HCT116 (cell line): ENCODE data around the gene GATAD2B. TPM values are rescaled to one million over a fixed set of nuclear protein-coding genes. Genes with fewer than 3 reads are reported as not detected.
A peak's percentile ranks its signal among the peaks of the same experiment; 100 is the strongest.

ENCODE experiments used
- ATAC-seq: fragments of 200-7000 bp; cut with Tn5 transposase; 2 replicates; pipeline ENCODE4 v1.9.1; 2020; ENCODE audit warnings: mild to moderate bottlenecking, moderate library complexity
- BruUV-seq: library from RNA; stranded (reverse); fragments of 400-500 nt; replicated peaks from 2 replicates; lab custom pipeline; 2021; lab: Mats Ljungman, UMichigan
- CTCF ChIA-PET: fragments of 300-600 bp; sonication (Branson Sonifier 250); formaldehyde crosslinking; loops from one replicate; lab custom pipeline; 2021; ENCODE audit warnings: antibody characterized with exemption; lab: Charles Lee
- POLR2A ChIA-PET: fragments of 300-600, 350-600 bp; sonication (Branson Sonifier 250); formaldehyde crosslinking; loops from one replicate; lab custom pipeline; 2021; ENCODE audit warnings: antibody characterized with exemption; lab: Charles Lee
- RAD21 ChIA-PET, 2 experiments: fragments of 300-600 bp; sonication (Branson Sonifier 250); formaldehyde crosslinking; loops; one replicate each; lab custom pipeline; 2023; ENCODE audit warnings: low total read pairs in 2 of 2; ENCODE audit not compliant: uncharacterized antibody in 2 of 2, unreplicated experiment in 2 of 2, low non-redundant PET in 1 of 2; lab: Charles Lee
- DNase-seq: peaks from one replicate; pipeline ENCODE4 v3.0.0-alpha.2; 2010; ENCODE audit warnings: low read depth, low spot score
- H2AFZ ChIP-seq: fragments of 200-600 bp; shearing (Covaris generic), sonication (generic); 2 replicates; pipeline ENCODE4 v1.6.1; 2017; ENCODE audit warnings: low read depth, mixed run types, mixed read lengths, antibody characterized with exemption, low read length; ENCODE audit not compliant: poor library complexity, severe bottlenecking
- H3K27ac ChIP-seq: 2 replicates; pipeline ENCODE4 v1.5.1; 2012; ENCODE audit warnings: low read depth, low read length
- H3K27me3 ChIP-seq: fragments of 200-600 bp; sonication (generic); 2 replicates; pipeline ENCODE4 v1.6.1; 2016; ENCODE audit warnings: mixed run types, low read length, mixed read lengths; ENCODE audit not compliant: insufficient read depth
- H3K36me3 ChIP-seq, 2 experiments: fragments of 200-500 bp in 1 of 2; fragments of 200-600 bp in 1 of 2; sonication (Bioruptor generic) in 1 of 2; sonication (generic) in 1 of 2; 2 replicates each; pipeline versions ENCODE4 v1.5.1 to v1.6.1; 2014 to 2016; ENCODE audit warnings: low read length in 2 of 2, inconsistent platforms in 1 of 2, mixed read lengths in 1 of 2, mixed run types in 1 of 2; ENCODE audit not compliant: insufficient read depth in 2 of 2, control insufficient read depth in 1 of 2
- H3K4me1 ChIP-seq, 2 experiments: fragments of 200-600 bp in 1 of 2; sonication (generic) in 1 of 2; 2 replicates each; pipeline versions ENCODE4 v1.5.1 to v1.6.1; 2012 to 2017; ENCODE audit warnings: low read length in 2 of 2, inconsistent platforms in 1 of 2, mild to moderate bottlenecking in 1 of 2, mixed read lengths in 1 of 2, mixed run types in 1 of 2, moderate library complexity in 1 of 2; ENCODE audit not compliant: insufficient read depth in 2 of 2, control insufficient read depth in 1 of 2
- H3K4me2 ChIP-seq: fragments of 200-600 bp; sonication (generic); 2 replicates; pipeline ENCODE4 v1.6.1; 2017; ENCODE audit warnings: mixed run types, low read length, mixed read lengths
- H3K4me3 ChIP-seq, 2 experiments: fragments of 200-600 bp in 1 of 2; sonication (generic) in 1 of 2; replicated peaks in 1 of 2; 2 replicates each; pipeline ENCODE4 v1.5.1; 2011 to 2016; ENCODE audit warnings: low read length in 2 of 2, control low read depth in 1 of 2, low read depth in 1 of 2, mild to moderate bottlenecking in 1 of 2, mixed read lengths in 1 of 2, mixed run types in 1 of 2
- H3K79me2 ChIP-seq: fragments of 200-600 bp; sonication (generic); 2 replicates; pipeline ENCODE4 v1.6.1; 2017; ENCODE audit warnings: mild to moderate bottlenecking, mixed run types, low read length, moderate library complexity, mixed read lengths; ENCODE audit not compliant: insufficient read depth
- H3K9ac ChIP-seq: fragments of 200-600 bp; sonication (generic); 2 replicates; pipeline ENCODE4 v1.6.1; 2016; ENCODE audit warnings: low read length, mixed read lengths
- H3K9me2 ChIP-seq: fragments of 200-600 bp; sonication (generic), shearing (Covaris generic); 2 replicates; pipeline ENCODE4 v1.6.1; 2017; ENCODE audit warnings: mixed run types, mild to moderate bottlenecking, moderate library complexity; ENCODE audit not compliant: insufficient read depth
- H3K9me3 ChIP-seq, 2 experiments: fragments of 200-500 bp in 1 of 2; fragments of 200-600 bp in 1 of 2; sonication (Bioruptor generic) in 1 of 2; sonication (generic) in 1 of 2; 2 replicates each; pipeline ENCODE4 v1.6.1; 2014 to 2017; ENCODE audit warnings: low read length in 2 of 2, mixed read lengths in 2 of 2, inconsistent platforms in 1 of 2, low read depth in 1 of 2, mild to moderate bottlenecking in 1 of 2, mixed run types in 1 of 2, moderate library complexity in 1 of 2; ENCODE audit not compliant: control insufficient read depth in 1 of 2, insufficient read depth in 1 of 2
- H4K20me1 ChIP-seq: fragments of 200-600 bp; sonication (generic), shearing (Covaris generic); 2 replicates; pipeline ENCODE4 v1.6.1; 2017; ENCODE audit warnings: mixed run types, mild to moderate bottlenecking, moderate library complexity; ENCODE audit not compliant: insufficient read depth
- ATF3 ChIP-seq: IDR thresholded peaks from 2 replicates; pipeline ENCODE4 v1.6.1; 2012
- CBX3 ChIP-seq: IDR thresholded peaks from 2 replicates; pipeline ENCODE4 v1.6.1; 2012; ENCODE audit warnings: low read depth
- CEBPB ChIP-seq: IDR thresholded peaks from 2 replicates; pipeline ENCODE4 v1.6.1; 2012; ENCODE audit warnings: low read depth
- CTCF ChIP-seq, 3 experiments: fragments of 200-600 bp in 1 of 3; sonication (generic) in 1 of 3; IDR thresholded peaks in 2 of 3; conservative IDR thresholded peaks in 1 of 3; 2 replicates each; pipeline ENCODE4 v1.5.1; 2012 to 2017; ENCODE audit warnings: low read depth in 2 of 3, low read length in 2 of 3, antibody characterized with exemption in 1 of 3, borderline replicate concordance in 1 of 3, control low read depth in 1 of 3, mild to moderate bottlenecking in 1 of 3, mixed read lengths in 1 of 3, mixed run types in 1 of 3, moderate library complexity in 1 of 3; ENCODE audit not compliant: insufficient read depth in 1 of 3
- EGR1 ChIP-seq: IDR thresholded peaks from 2 replicates; pipeline ENCODE4 v1.6.1; 2012; ENCODE audit warnings: low read depth
- ELF1 ChIP-seq: IDR thresholded peaks from 2 replicates; pipeline ENCODE4 v1.6.1; 2012; ENCODE audit warnings: low read depth, borderline replicate concordance
- EZH2 ChIP-seq: fragments of 200-600 bp; sonication (generic); IDR thresholded peaks from 2 replicates; pipeline ENCODE4 v1.6.1; 2017; ENCODE audit warnings: antibody characterized with exemption, mixed run types
- JUND ChIP-seq: IDR thresholded peaks from 2 replicates; pipeline ENCODE4 v1.6.1; 2012
- MAX ChIP-seq: IDR thresholded peaks from 2 replicates; pipeline ENCODE4 v1.6.1; 2012
- POLR2A ChIP-seq: IDR thresholded peaks from 2 replicates; pipeline ENCODE4 v1.7.0; 2011; ENCODE audit warnings: borderline replicate concordance; ENCODE audit not compliant: insufficient read depth, insufficient read length; ENCODE audit errors: extremely low read depth
- RAD21 ChIP-seq: IDR thresholded peaks from 2 replicates; pipeline ENCODE4 v1.6.1; 2012; ENCODE audit warnings: low read depth, mild to moderate bottlenecking
- REST ChIP-seq: IDR thresholded peaks from 2 replicates; pipeline ENCODE4 v1.6.1; 2012; ENCODE audit warnings: low read depth
- TCF7L2 ChIP-seq: IDR thresholded peaks from 2 replicates; pipeline ENCODE4 v1.7.0; 2011; ENCODE audit warnings: borderline replicate concordance, inconsistent platforms; ENCODE audit not compliant: insufficient read depth, insufficient read length; ENCODE audit errors: extremely low read depth
- ZNF274 ChIP-seq: fragments of 200-500 bp; sonication (Bioruptor generic); IDR thresholded peaks from 2 replicates; pipeline ENCODE4 v1.6.1; 2014; ENCODE audit warnings: mild to moderate bottlenecking, low read depth, low read length, inconsistent platforms
- intact Hi-C: fragments of 100-400 bp; cut with micrococcal nuclease; formaldehyde crosslinking; loops from 2 replicates; pipeline ENCODE4 v1.10.0; 2022
- total RNA-seq: library from RNA; stranded (reverse); gene quantifications from one replicate; pipeline ENCODE4 v1.2.1, GENCODE V29; 2021; ENCODE audit not compliant: unreplicated experiment

Gene GATAD2B
- total RNA-seq, 1 experiment from 2014 or later: 50.2 TPM

GRCh38 chr1:153945795-153946621 is 23.2 kb upstream of the GATAD2B start (continued):
- no peak for TF ChIP-seq REST
- TF ChIP-seq EGR1: no peak
- no peak for TF ChIP-seq ZNF274
- TF ChIP-seq JUND: no peak

- no peak overlapping the region for H2AFZ ChIP-seq
- peak overlapping the region; percentile 90 for H3K4me2 ChIP-seq
- RAD21 ChIA-PET: no interaction called here
- H3K36me3 ChIP-seq: peaks cover 9 to 18% of the 10 kb centered on the region in 2 experiments; a peak in 3 of 4 replicates
- peaks cover 6 to 18% of the 10 kb centered on the region in 2 experiments; a peak in 3 of 4 replicates for H3K4me1 ChIP-seq
- H3K27me3 ChIP-seq: no peaks in the 10 kb centered on the region
- CTCF ChIA-PET: interaction anchor here (1.6 to 1.9 kb wide), 4 partner anchors 16 to 41 kb away, joined by 5 to 9 read pairs (median 8); partner anchors contain the start of genes RAB13 and SLC39A1
- H4K20me1 ChIP-seq: no peaks in the 10 kb centered on the region
- H3K4me3 ChIP-seq: peak overlapping the region; percentile 83 to 91
- BruUV-seq: no TSS peak
- peak overlapping the region; percentile 98 for H3K27ac ChIP-seq
- peak; percentile 37 for ATAC-seq
- intact Hi-C loops: no loop called here
- H3K9ac ChIP-seq: peak overlapping the region; percentile 95
- no peaks in the 10 kb centered on the region for H3K9me3 ChIP-seq
- H3K9me2 ChIP-seq: no peaks in the 10 kb centered on the region
- POLR2A ChIA-PET: interaction anchor here (1.3 to 2.4 kb wide), 2 partner anchors 12 to 22 kb away, joined by 3 to 8 read pairs; partner anchors contain the start of gene CREB3L4
- DNase-seq: no peak
- peaks cover 24% of the 10 kb centered on the region; the same call in 1 of the 2 replicates for H3K79me2 ChIP-seq
- no peak for TF ChIP-seq RAD21
- no peak for TF ChIP-seq EGR1
- no peak; the same call in 1 of the 2 replicates for TF ChIP-seq CBX3
- TF ChIP-seq ZNF274: no peak
- no peak for TF ChIP-seq TCF7L2
- no peak for TF ChIP-seq EZH2
- no peak for TF ChIP-seq CEBPB
- no peak for TF ChIP-seq ELF1
- TF ChIP-seq JUND: no peak
- TF ChIP-seq ATF3: no peak
- no peak for TF ChIP-seq CTCF (IDR thresholded peaks at IDR 0.05 in 2 of 3, conservative IDR thresholded peaks at IDR 0.05 in 1 of 3; ENCODE audit: borderline replicate concordance in 1 of 3, insufficient read depth in 1 of 3, low read depth in 2 of 3, low read length in 2 of 3)
- TF ChIP-seq MAX: no peak
- TF ChIP-seq POLR2A: no peak
These were observed 22.5 kb upstream of the GATAD2B start for GRCh38 chr1:153945131-153945794.
